GM23338 (cell line): ENCODE results near the gene CEACAM5. TPM values are rescaled to one million over a fixed set of nuclear protein-coding genes. Genes with fewer than 3 reads are reported as not detected.

Experiments used
- ATAC-seq: fragments of 200-7000 bp; cut with Tn5 transposase; 3 replicates; pipeline ENCODE4 v1.9.1; 2020
- DNase-seq: peaks from one replicate; pipeline ENCODE4 v3.0.0-alpha.2; 2015; ENCODE audit warnings: low spot score
- H2AFZ ChIP-seq: fragments of 200-600 bp; sonication (generic); 2 replicates; pipeline ENCODE4 v1.8.0; 2016; ENCODE audit warnings: antibody characterized with exemption, mild to moderate bottlenecking, moderate library complexity
- H3F3A ChIP-seq: fragments of 200-600 bp; sonication (generic); replicated peaks from 2 replicates; pipeline ENCODE4 v1.8.0; 2017; ENCODE audit warnings: antibody characterized with exemption, mixed run types, low read depth
- H3K27ac ChIP-seq: fragments of 200-600 bp; sonication (generic); 2 replicates; pipeline ENCODE4 v1.6.1; 2016; ENCODE audit warnings: low read depth
- H3K27me3 ChIP-seq: fragments of 200-600 bp; sonication (generic); 2 replicates; pipeline ENCODE4 v1.8.0; 2016; ENCODE audit warnings: mild to moderate bottlenecking, mixed run types, moderate library complexity; ENCODE audit not compliant: insufficient read depth
- H3K36me3 ChIP-seq: fragments of 200-600 bp; sonication (generic); 2 replicates; pipeline ENCODE4 v1.8.0; 2016; ENCODE audit warnings: mild to moderate bottlenecking; ENCODE audit not compliant: insufficient read depth
- H3K4me1 ChIP-seq: fragments of 200-600 bp; sonication (generic); 2 replicates; pipeline ENCODE4 v1.8.0; 2016; ENCODE audit warnings: mild to moderate bottlenecking, moderate library complexity; ENCODE audit not compliant: insufficient read depth
- H3K4me2 ChIP-seq: fragments of 200-600 bp; sonication (generic); 2 replicates; pipeline ENCODE4 v1.7.1; 2017; ENCODE audit warnings: mixed run types
- H3K4me3 ChIP-seq: fragments of 200-600 bp; sonication (generic); 2 replicates; pipeline ENCODE4 v1.6.1; 2016; ENCODE audit warnings: mixed run types
- H3K79me2 ChIP-seq: fragments of 200-600 bp; sonication (generic); replicated peaks from 2 replicates; pipeline ENCODE4 v1.8.0; 2017; ENCODE audit warnings: mild to moderate bottlenecking; ENCODE audit not compliant: insufficient read depth
- H3K9me2 ChIP-seq: fragments of 200-600 bp; sonication (generic); 2 replicates; pipeline ENCODE4 v1.8.0; 2017; ENCODE audit not compliant: insufficient read depth
- H4K20me1 ChIP-seq: fragments of 200-600 bp; sonication (generic); replicated peaks from 2 replicates; pipeline ENCODE4 v1.8.0; 2017; ENCODE audit warnings: mild to moderate bottlenecking; ENCODE audit not compliant: insufficient read depth
- H3K27ac Mint-ChIP-seq: 2 replicates; pipeline ENCODE4 v1.8.0; 2020; ENCODE audit warnings: inconsistent platforms, mild to moderate bottlenecking, moderate library complexity, mixed read lengths
- H3K27me3 Mint-ChIP-seq: 3 replicates; pipeline ENCODE4 v1.8.0; 2022; ENCODE audit warnings: low read depth, mild to moderate bottlenecking, moderate library complexity, mixed read lengths, inconsistent platforms; ENCODE audit not compliant: insufficient read depth, poor library complexity
- H3K36me3 Mint-ChIP-seq: 3 replicates; pipeline ENCODE4 v1.8.0; 2021; ENCODE audit warnings: low read depth, mild to moderate bottlenecking, inconsistent platforms, moderate library complexity, mixed read lengths
- H3K4me1 Mint-ChIP-seq: 3 replicates; pipeline ENCODE4 v1.8.0; 2020; ENCODE audit warnings: mild to moderate bottlenecking, inconsistent platforms, mixed read lengths
- H3K4me3 Mint-ChIP-seq: 3 replicates; pipeline ENCODE4 v1.8.0; 2021; ENCODE audit warnings: moderate library complexity, mild to moderate bottlenecking, inconsistent platforms, mixed read lengths
- H3K9me3 Mint-ChIP-seq: 3 replicates; pipeline ENCODE4 v1.8.0; 2020; ENCODE audit warnings: moderate library complexity, mild to moderate bottlenecking, inconsistent platforms, mixed read lengths
- CREB1 ChIP-seq: fragments of 250-450 bp; sonication (Bioruptor Pico); IDR thresholded peaks from 2 replicates; pipeline ENCODE4 v1.5.0; 2020; ENCODE audit warnings: low read depth, mild to moderate bottlenecking, moderate library complexity
- ETS1 ChIP-seq: IDR thresholded peaks from 2 replicates; pipeline ENCODE4 v1.6.1; 2016; ENCODE audit warnings: antibody characterized with exemption
- EZH2 ChIP-seq: fragments of 200-600 bp; sonication (generic); IDR thresholded peaks from one replicate; pipeline ENCODE4 v1.8.0; 2017; ENCODE audit warnings: antibody characterized with exemption, mild to moderate bottlenecking, low read depth; ENCODE audit not compliant: unreplicated experiment
- EZH2phosphoT487 ChIP-seq: fragments of 200-600 bp; sonication (generic); IDR thresholded peaks from one replicate; pipeline ENCODE4 v1.8.1; 2018; ENCODE audit warnings: antibody characterized with exemption; ENCODE audit not compliant: unreplicated experiment
- JUNB ChIP-seq: IDR thresholded peaks from one replicate; pipeline ENCODE4 v1.6.1; 2016; ENCODE audit warnings: antibody characterized with exemption; ENCODE audit not compliant: unreplicated experiment
- NANOG ChIP-seq: IDR thresholded peaks from 2 replicates; pipeline ENCODE4 v1.6.1; 2016; ENCODE audit warnings: antibody characterized with exemption, borderline replicate concordance
- POLR2AphosphoS5 ChIP-seq: IDR thresholded peaks from 2 replicates; pipeline ENCODE4 v1.6.1; 2016; ENCODE audit warnings: antibody characterized with exemption, low read depth
- STAT1 ChIP-seq: IDR thresholded peaks from one replicate; pipeline ENCODE4 v1.6.1; 2016; ENCODE audit warnings: antibody characterized with exemption; ENCODE audit not compliant: unreplicated experiment
- ZNF114 ChIP-seq: fragments of 250-450 bp; sonication (Bioruptor Pico); IDR thresholded peaks from 2 replicates; pipeline ENCODE4 v1.5.0; 2020; ENCODE audit warnings: mild to moderate bottlenecking, moderate library complexity
- polyA plus RNA-seq: library from polyadenylated mRNA; unstranded; fragments of >200 nt; fragmentation: Nextera tagmentation; extraction: Ambion mirVana; gene quantifications from 2 replicates; pipeline ENCODE4 v1.2.1, GENCODE V29; 2016
- total RNA-seq: library from RNA; depleted of rRNA; stranded (reverse); fragments of >200 nt; shearing (Covaris generic); gene quantifications from 2 replicates; pipeline ENCODE4 v1.2.3, GENCODE V29; 2014
- TF ChIP-seq, protein P1 (sequence below): IDR thresholded peaks from one replicate; pipeline ENCODE4 v1.6.1; 2018; ENCODE audit warnings: antibody characterized with exemption; ENCODE audit not compliant: unreplicated experiment
- TF ChIP-seq, protein P2 (sequence below), 2 experiments: fragments of 200-600 bp in 1 of 2; sonication (generic) in 1 of 2; conservative IDR thresholded peaks; 2 replicates each; pipeline versions ENCODE4 v1.5.1 to v1.6.1; 2016 to 2017; ENCODE audit warnings: antibody characterized with exemption in 2 of 2, low read depth in 2 of 2, mild to moderate bottlenecking in 2 of 2, moderate library complexity in 1 of 2

Gene CEACAM5
- total and polyA plus RNA-seq, 2 experiments from 2014 or later, result not detected

- Histone ChIP-seq H3K27ac (no peak overlapping the region), H3K4me3 (no peak overlapping the region), H3K36me3 (no peaks in the 10 kb centered on the region), H3K4me1 (no peaks in the 10 kb centered on the region), H2AFZ (no peak overlapping the region), H3K27me3 (no peaks in the 10 kb centered on the region), H3K9me2 (no peaks in the 10 kb centered on the region), H4K20me1 (peaks cover 7% of the 10 kb centered on the region), H3K79me2 (no peaks in the 10 kb centered on the region), H3K4me2 (no peak overlapping the region), H3F3A (no peaks in the 10 kb centered on the region)
- DNase-seq (no peak), ATAC-seq (no peak)
- H3K4me3 Mint-ChIP-seq, result no peak overlapping the region
- H3K27ac Mint-ChIP-seq, result no peak overlapping the region
- no peaks in the 10 kb centered on the region for H3K36me3 Mint-ChIP-seq
- no peak for TF ChIP-seq JUNB
- no peak for TF ChIP-seq STAT1
- TF ChIP-seq ZNF114 (CRISPR knock-in tag), result no peak
- no peak for TF ChIP-seq EZH2phosphoT487
- TF ChIP-seq ETS1, result no peak
- TF ChIP-seq CREB1 (CRISPR knock-in tag), result no peak
- TF ChIP-seq, protein P1, sequence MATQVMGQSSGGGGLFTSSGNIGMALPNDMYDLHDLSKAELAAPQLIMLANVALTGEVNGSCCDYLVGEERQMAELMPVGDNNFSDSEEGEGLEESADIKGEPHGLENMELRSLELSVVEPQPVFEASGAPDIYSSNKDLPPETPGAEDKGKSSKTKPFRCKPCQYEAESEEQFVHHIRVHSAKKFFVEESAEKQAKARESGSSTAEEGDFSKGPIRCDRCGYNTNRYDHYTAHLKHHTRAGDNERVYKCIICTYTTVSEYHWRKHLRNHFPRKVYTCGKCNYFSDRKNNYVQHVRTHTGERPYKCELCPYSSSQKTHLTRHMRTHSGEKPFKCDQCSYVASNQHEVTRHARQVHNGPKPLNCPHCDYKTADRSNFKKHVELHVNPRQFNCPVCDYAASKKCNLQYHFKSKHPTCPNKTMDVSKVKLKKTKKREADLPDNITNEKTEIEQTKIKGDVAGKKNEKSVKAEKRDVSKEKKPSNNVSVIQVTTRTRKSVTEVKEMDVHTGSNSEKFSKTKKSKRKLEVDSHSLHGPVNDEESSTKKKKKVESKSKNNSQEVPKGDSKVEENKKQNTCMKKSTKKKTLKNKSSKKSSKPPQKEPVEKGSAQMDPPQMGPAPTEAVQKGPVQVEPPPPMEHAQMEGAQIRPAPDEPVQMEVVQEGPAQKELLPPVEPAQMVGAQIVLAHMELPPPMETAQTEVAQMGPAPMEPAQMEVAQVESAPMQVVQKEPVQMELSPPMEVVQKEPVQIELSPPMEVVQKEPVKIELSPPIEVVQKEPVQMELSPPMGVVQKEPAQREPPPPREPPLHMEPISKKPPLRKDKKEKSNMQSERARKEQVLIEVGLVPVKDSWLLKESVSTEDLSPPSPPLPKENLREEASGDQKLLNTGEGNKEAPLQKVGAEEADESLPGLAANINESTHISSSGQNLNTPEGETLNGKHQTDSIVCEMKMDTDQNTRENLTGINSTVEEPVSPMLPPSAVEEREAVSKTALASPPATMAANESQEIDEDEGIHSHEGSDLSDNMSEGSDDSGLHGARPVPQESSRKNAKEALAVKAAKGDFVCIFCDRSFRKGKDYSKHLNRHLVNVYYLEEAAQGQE, result no peak
- no peak for TF ChIP-seq EZH2
- H3K27me3 Mint-ChIP-seq, result peaks cover 20% of the 10 kb centered on the region
- no peaks in the 10 kb centered on the region for H3K9me3 Mint-ChIP-seq
- peaks cover 2% of the 10 kb centered on the region; the same call in 1 of the 3 replicates for H3K4me1 Mint-ChIP-seq
Measured at GRCh38 chr19:41702171-41702651, 6.2 kb upstream of the CEACAM5 start.

DNA sequence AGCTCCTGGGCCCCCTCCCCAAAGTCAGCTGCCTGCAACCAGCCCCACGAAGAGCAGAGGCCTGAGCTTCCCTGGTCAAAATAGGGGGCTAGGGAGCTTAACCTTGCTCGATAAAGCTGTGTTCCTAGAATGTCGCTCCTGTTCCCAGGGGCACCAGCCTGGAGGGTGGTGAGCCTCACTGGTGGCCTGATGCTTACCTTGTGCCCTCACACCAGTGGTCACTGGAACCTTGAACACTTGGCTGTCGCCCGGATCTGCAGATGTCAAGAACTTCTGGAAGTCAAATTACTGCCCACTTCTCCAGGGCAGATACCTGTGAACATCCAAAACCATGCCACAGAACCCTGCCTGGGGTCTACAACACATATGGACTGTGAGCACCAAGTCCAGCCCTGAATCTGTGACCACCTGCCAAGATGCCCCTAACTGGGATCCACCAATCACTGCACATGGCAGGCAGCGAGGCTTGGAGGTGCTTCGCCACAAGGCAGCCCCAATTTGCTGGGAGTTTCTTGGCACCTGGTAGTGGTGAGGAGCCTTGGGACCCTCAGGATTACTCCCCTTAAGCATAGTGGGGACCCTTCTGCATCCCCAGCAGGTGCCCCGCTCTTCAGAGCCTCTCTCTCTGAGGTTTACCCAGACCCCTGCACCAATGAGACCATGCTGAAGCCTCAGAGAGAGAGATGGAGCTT lies 4.7 kb upstream of the CEACAM5 start:
- Mint-ChIP-seq H3K27ac (no peak overlapping the region), H3K4me1 (peaks cover 2% of the 10 kb centered on the region; the same call in 1 of the 3 replicates), H3K9me3 (no peaks in the 10 kb centered on the region), H3K27me3 (peaks cover 18% of the 10 kb centered on the region), H3K36me3 (no peaks in the 10 kb centered on the region), H3K4me3 (no peak overlapping the region)
- H3K27me3 ChIP-seq, result no peaks in the 10 kb centered on the region
- no peak overlapping the region for H2AFZ ChIP-seq
- no peaks in the 10 kb centered on the region for H3F3A ChIP-seq
- no peaks in the 10 kb centered on the region for H3K79me2 ChIP-seq
- H3K4me3 ChIP-seq, result no peak overlapping the region
- ATAC-seq, result no peak
- peaks cover 7% of the 10 kb centered on the region for H4K20me1 ChIP-seq
- no peak overlapping the region for H3K4me2 ChIP-seq
- H3K36me3 ChIP-seq, result no peaks in the 10 kb centered on the region
- no peaks in the 10 kb centered on the region for H3K9me2 ChIP-seq
- H3K27ac ChIP-seq, result no peak overlapping the region
- DNase-seq, result no peak
- no peaks in the 10 kb centered on the region for H3K4me1 ChIP-seq
- no peak for TF ChIP-seq POLR2AphosphoS5
- TF ChIP-seq NANOG, result no peak
- TF ChIP-seq, protein P2, sequence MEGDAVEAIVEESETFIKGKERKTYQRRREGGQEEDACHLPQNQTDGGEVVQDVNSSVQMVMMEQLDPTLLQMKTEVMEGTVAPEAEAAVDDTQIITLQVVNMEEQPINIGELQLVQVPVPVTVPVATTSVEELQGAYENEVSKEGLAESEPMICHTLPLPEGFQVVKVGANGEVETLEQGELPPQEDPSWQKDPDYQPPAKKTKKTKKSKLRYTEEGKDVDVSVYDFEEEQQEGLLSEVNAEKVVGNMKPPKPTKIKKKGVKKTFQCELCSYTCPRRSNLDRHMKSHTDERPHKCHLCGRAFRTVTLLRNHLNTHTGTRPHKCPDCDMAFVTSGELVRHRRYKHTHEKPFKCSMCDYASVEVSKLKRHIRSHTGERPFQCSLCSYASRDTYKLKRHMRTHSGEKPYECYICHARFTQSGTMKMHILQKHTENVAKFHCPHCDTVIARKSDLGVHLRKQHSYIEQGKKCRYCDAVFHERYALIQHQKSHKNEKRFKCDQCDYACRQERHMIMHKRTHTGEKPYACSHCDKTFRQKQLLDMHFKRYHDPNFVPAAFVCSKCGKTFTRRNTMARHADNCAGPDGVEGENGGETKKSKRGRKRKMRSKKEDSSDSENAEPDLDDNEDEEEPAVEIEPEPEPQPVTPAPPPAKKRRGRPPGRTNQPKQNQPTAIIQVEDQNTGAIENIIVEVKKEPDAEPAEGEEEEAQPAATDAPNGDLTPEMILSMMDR (conservative IDR thresholded peaks at IDR 0.05; ENCODE audit: low read depth in 2 of 2), result no peak
- no peak for TF ChIP-seq STAT1
- TF ChIP-seq CREB1 (CRISPR knock-in tag), result no peak
- no peak for TF ChIP-seq EZH2
- TF ChIP-seq JUNB, result no peak
